ENCODE results near the gene PACSIN2.

The PACSIN2 gene

GRCh38 chr22:43011079-43011478 is 3.9 kb downstream of the PACSIN2 start:
- no peak overlapping the region for H3K27ac ChIP-seq (ENCODE audit: low read length, poor library complexity, severe bottlenecking)
- no peak overlapping the region for H2BK5ac ChIP-seq (ENCODE audit: low read depth, low read length, poor library complexity, severe bottlenecking)
- H2AFZ ChIP-seq (ENCODE audit: low read depth, low read length), result no peak overlapping the region
- no peak overlapping the region for H2BK15ac ChIP-seq (ENCODE audit: low read depth, poor library complexity, severe bottlenecking)
- DNase-seq, result no peak
- no peak overlapping the region for H2BK12ac ChIP-seq (ENCODE audit: low read length in 2 of 2)
- no peaks in the 10 kb centered on the region for H3K9me3 ChIP-seq (ENCODE audit: control insufficient read depth, low read length)
- no peaks in the 10 kb centered on the region for H3K36me3 ChIP-seq (ENCODE audit: control insufficient read depth in 1 of 2, insufficient read depth in 2 of 2, low read depth in 1 of 2, low read length in 2 of 2)
- H3K9ac ChIP-seq (ENCODE audit: low read length), result no peak overlapping the region
- no peak overlapping the region for H3K14ac ChIP-seq (ENCODE audit: low read length in 2 of 2)
- no peak overlapping the region for H3K4me3 ChIP-seq (ENCODE audit: insufficient read depth in 1 of 2, low read depth in 1 of 2, low read length in 2 of 2)
- WGBS, result 91% methylated on average over 7 of the region's 7 CpGs
- no peak overlapping the region for H3K4me2 ChIP-seq (ENCODE audit: low read length, poor library complexity, severe bottlenecking)
- no peak overlapping the region for H4K8ac ChIP-seq (ENCODE audit: low read length)
- H4K91ac ChIP-seq (ENCODE audit: low read length), result no peak overlapping the region
- no peak overlapping the region for H3K23ac ChIP-seq (ENCODE audit: low read length in 2 of 2)
- H2BK120ac ChIP-seq (ENCODE audit: low read depth, low read length), result no peak overlapping the region
- H2AK5ac ChIP-seq (ENCODE audit: low read length, severe bottlenecking), result no peak overlapping the region
- H3K4ac ChIP-seq (ENCODE audit: low read depth in 1 of 2, low read length in 2 of 2), result peak overlapping the region in 1 of 2 experiments; percentile 24
- H3K27me3 ChIP-seq (ENCODE audit: control insufficient read depth in 1 of 2, insufficient read depth in 1 of 2, low read length in 2 of 2), result no peaks in the 10 kb centered on the region
- peaks cover 19% of the 10 kb centered on the region for H3K4me1 ChIP-seq (ENCODE audit: control insufficient read depth, insufficient read depth, low read depth, low read length)
- no peak overlapping the region for H3K18ac ChIP-seq (ENCODE audit: low read depth in 1 of 2, low read length in 2 of 2)
- H3K79me1 ChIP-seq (replicated peaks; ENCODE audit: low read length, poor library complexity, severe bottlenecking), result no peaks in the 10 kb centered on the region

DNA sequence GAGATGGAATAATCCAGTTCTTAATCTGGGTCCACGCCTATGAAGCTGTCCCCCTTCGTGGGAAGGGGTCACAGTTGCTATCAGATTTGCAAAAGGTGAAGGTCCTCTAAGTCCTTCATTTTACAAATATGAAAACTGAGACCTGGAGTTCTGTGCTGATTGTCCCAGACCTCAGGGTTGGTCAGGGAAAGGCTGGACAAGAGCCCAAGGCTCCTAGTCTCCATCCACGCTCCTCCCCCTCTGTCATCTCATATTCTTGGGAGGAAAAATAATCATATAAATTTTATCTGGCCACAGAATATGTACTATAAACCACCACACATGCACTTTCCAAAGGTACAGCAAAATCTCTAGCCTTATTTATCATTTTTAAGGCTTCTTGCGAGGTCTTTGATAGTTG is 5.5 kb downstream of the PACSIN2 start:
- DNase-seq, result no peak
- H4K8ac ChIP-seq (ENCODE audit: low read length), result no peak overlapping the region
- no peak overlapping the region for H2BK12ac ChIP-seq (ENCODE audit: low read length in 2 of 2)
- H3K79me1 ChIP-seq (replicated peaks; ENCODE audit: low read length, poor library complexity, severe bottlenecking), result no peaks in the 10 kb centered on the region
- H2BK120ac ChIP-seq (ENCODE audit: low read depth, low read length), result no peak overlapping the region
- H2AK5ac ChIP-seq (ENCODE audit: low read length, severe bottlenecking), result no peak overlapping the region
- H2BK15ac ChIP-seq (ENCODE audit: low read depth, poor library complexity, severe bottlenecking), result no peak overlapping the region
- H3K9me3 ChIP-seq (ENCODE audit: control insufficient read depth, low read length), result no peaks in the 10 kb centered on the region
- H3K27me3 ChIP-seq (ENCODE audit: control insufficient read depth in 1 of 2, insufficient read depth in 1 of 2, low read length in 2 of 2), result no peaks in the 10 kb centered on the region
- H3K23ac ChIP-seq (ENCODE audit: low read length in 2 of 2), result no peak overlapping the region
- no peak overlapping the region for H2AFZ ChIP-seq (ENCODE audit: low read depth, low read length)
- H3K27ac ChIP-seq (ENCODE audit: low read length, poor library complexity, severe bottlenecking), result no peak overlapping the region
- H3K36me3 ChIP-seq (ENCODE audit: control insufficient read depth in 1 of 2, insufficient read depth in 2 of 2, low read depth in 1 of 2, low read length in 2 of 2), result no peaks in the 10 kb centered on the region
- peaks cover 20% of the 10 kb centered on the region for H3K4me1 ChIP-seq (ENCODE audit: control insufficient read depth, insufficient read depth, low read depth, low read length)
- H3K4ac ChIP-seq (ENCODE audit: low read depth in 1 of 2, low read length in 2 of 2), result no peak overlapping the region
- H3K4me3 ChIP-seq (ENCODE audit: insufficient read depth in 1 of 2, low read depth in 1 of 2, low read length in 2 of 2), result no peak overlapping the region
- H3K14ac ChIP-seq (ENCODE audit: low read length in 2 of 2), result no peak overlapping the region
- H3K9ac ChIP-seq (ENCODE audit: low read length), result no peak overlapping the region
- H4K91ac ChIP-seq (ENCODE audit: low read length), result no peak overlapping the region
- 85% methylated on average over 2 of the region's 4 CpGs for WGBS
- no peak overlapping the region for H3K4me2 ChIP-seq (ENCODE audit: low read length, poor library complexity, severe bottlenecking)
- H3K18ac ChIP-seq (ENCODE audit: low read depth in 1 of 2, low read length in 2 of 2), result no peak overlapping the region
- no peak overlapping the region for H2BK5ac ChIP-seq (ENCODE audit: low read depth, low read length, poor library complexity, severe bottlenecking)

DNA sequence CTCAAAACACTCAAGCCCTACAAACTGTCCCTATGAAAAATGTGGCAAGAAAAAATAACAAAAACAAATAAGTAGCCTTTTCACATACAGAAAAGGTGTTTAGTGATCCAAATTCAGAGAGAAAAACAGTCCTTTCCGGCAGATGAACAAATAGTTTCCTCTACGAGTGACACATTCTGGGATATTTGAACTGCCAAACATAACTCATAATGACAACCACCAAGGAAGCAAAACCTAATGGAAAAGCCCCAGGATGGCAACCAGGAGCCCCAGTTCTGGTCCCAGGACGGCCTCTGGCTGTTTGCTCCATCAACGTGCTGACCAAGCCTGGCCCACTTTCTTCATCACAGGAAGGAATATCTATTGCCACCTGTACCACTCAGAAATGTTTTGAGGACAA is 6.0 kb downstream of the PACSIN2 start:
- 58% methylated on average over 3 of the region's 4 CpGs for WGBS
- Histone ChIP-seq H3K9ac (ENCODE audit: low read length) (no peak overlapping the region), H3K23ac (ENCODE audit: low read length in 2 of 2) (no peak overlapping the region), H2BK5ac (ENCODE audit: low read depth, low read length, poor library complexity, severe bottlenecking) (no peak overlapping the region), H3K14ac (ENCODE audit: low read length in 2 of 2) (no peak overlapping the region), H2AFZ (ENCODE audit: low read depth, low read length) (no peak overlapping the region), H2BK120ac (ENCODE audit: low read depth, low read length) (peak overlapping the region; percentile 64), H3K9me3 (ENCODE audit: control insufficient read depth, low read length) (no peaks in the 10 kb centered on the region), H3K79me1 (replicated peaks; ENCODE audit: low read length, poor library complexity, severe bottlenecking) (no peaks in the 10 kb centered on the region), H3K4me1 (ENCODE audit: control insufficient read depth, insufficient read depth, low read depth, low read length) (peaks cover 25% of the 10 kb centered on the region), H3K18ac (ENCODE audit: low read depth in 1 of 2, low read length in 2 of 2) (no peak overlapping the region), H4K91ac (ENCODE audit: low read length) (no peak overlapping the region), H3K4ac (ENCODE audit: low read depth in 1 of 2, low read length in 2 of 2) (no peak overlapping the region), H4K8ac (ENCODE audit: low read length) (no peak overlapping the region), H2BK15ac (ENCODE audit: low read depth, poor library complexity, severe bottlenecking) (no peak overlapping the region), H2AK5ac (ENCODE audit: low read length, severe bottlenecking) (no peak overlapping the region), H3K36me3 (ENCODE audit: control insufficient read depth in 1 of 2, insufficient read depth in 2 of 2, low read depth in 1 of 2, low read length in 2 of 2) (no peaks in the 10 kb centered on the region), H3K27ac (ENCODE audit: low read length, poor library complexity, severe bottlenecking) (no peak overlapping the region), H2BK12ac (ENCODE audit: low read length in 2 of 2) (no peak overlapping the region), H3K4me2 (ENCODE audit: low read length, poor library complexity, severe bottlenecking) (no peak overlapping the region), H3K27me3 (ENCODE audit: control insufficient read depth in 1 of 2, insufficient read depth in 1 of 2, low read length in 2 of 2) (no peaks in the 10 kb centered on the region), H3K4me3 (ENCODE audit: insufficient read depth in 1 of 2, low read depth in 1 of 2, low read length in 2 of 2) (no peak overlapping the region)
- DNase-seq, result no peak

- H2BK15ac ChIP-seq (ENCODE audit: low read depth, poor library complexity, severe bottlenecking), result no peak overlapping the region
- no peak overlapping the region for H3K9ac ChIP-seq (ENCODE audit: low read length)
- H4K8ac ChIP-seq (ENCODE audit: low read length), result no peak overlapping the region
- no peak overlapping the region for H3K4me2 ChIP-seq (ENCODE audit: low read length, poor library complexity, severe bottlenecking)
- H3K14ac ChIP-seq (ENCODE audit: low read length in 2 of 2), result no peak overlapping the region
- no CpG with 5 or more reads among the region's 4 CpGs for WGBS
- no peak overlapping the region for H2BK12ac ChIP-seq (ENCODE audit: low read length in 2 of 2)
- no peak overlapping the region for H3K18ac ChIP-seq (ENCODE audit: low read depth in 1 of 2, low read length in 2 of 2)
- no peak overlapping the region for H2AK5ac ChIP-seq (ENCODE audit: low read length, severe bottlenecking)
- no peak overlapping the region for H3K4me3 ChIP-seq (ENCODE audit: insufficient read depth in 1 of 2, low read depth in 1 of 2, low read length in 2 of 2)
- H4K91ac ChIP-seq (ENCODE audit: low read length), result no peak overlapping the region
- H2BK120ac ChIP-seq (ENCODE audit: low read depth, low read length), result no peak overlapping the region
- no peak overlapping the region for H3K23ac ChIP-seq (ENCODE audit: low read length in 2 of 2)
- H2BK5ac ChIP-seq (ENCODE audit: low read depth, low read length, poor library complexity, severe bottlenecking), result no peak overlapping the region
- no peaks in the 10 kb centered on the region for H3K27me3 ChIP-seq (ENCODE audit: control insufficient read depth in 1 of 2, insufficient read depth in 1 of 2, low read length in 2 of 2)
- H3K9me3 ChIP-seq (ENCODE audit: control insufficient read depth, low read length), result no peaks in the 10 kb centered on the region
- no peak overlapping the region for H3K27ac ChIP-seq (ENCODE audit: low read length, poor library complexity, severe bottlenecking)
- no peaks in the 10 kb centered on the region for H3K36me3 ChIP-seq (ENCODE audit: control insufficient read depth in 1 of 2, insufficient read depth in 2 of 2, low read depth in 1 of 2, low read length in 2 of 2)
- H3K4me1 ChIP-seq (ENCODE audit: control insufficient read depth, insufficient read depth, low read depth, low read length), result peaks cover 23% of the 10 kb centered on the region
- no peak overlapping the region for H3K4ac ChIP-seq (ENCODE audit: low read depth in 1 of 2, low read length in 2 of 2)
- H2AFZ ChIP-seq (ENCODE audit: low read depth, low read length), result no peak overlapping the region
- H3K79me1 ChIP-seq (replicated peaks; ENCODE audit: low read length, poor library complexity, severe bottlenecking), result no peaks in the 10 kb centered on the region
- DNase-seq, result no peak
These were observed 6.4 kb downstream of the PACSIN2 start for GRCh38 chr22:43008509-43008908.
